ENCODE results near the gene BCO1.

DNA sequence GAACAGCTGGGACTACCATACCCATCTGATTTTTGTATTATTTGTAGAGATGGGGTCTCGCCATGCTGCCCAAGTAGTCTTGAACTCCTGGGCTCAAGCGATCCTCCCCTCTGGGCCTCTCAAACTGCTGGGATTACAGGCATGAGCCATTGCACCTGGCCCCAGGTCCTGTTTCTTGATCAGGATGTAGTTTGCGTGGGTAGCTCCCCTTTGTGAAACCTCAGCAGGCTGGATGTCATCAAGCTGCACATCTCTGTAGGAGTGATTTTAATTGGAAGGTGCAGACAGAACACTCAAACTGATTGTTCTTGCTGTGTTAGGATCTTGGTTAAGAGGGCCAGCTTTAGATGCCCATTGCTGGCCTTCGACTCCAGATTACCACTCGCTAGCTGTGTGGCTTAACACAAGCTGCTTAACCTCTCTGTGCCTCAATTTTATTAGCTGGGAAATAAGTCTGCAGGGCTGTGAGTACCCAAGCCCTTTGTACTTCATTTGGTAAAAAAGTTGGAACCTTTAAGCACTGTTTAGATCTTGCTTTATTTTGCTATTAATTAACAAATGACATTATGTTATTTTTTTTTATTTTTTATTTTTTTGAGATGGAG, 16.5 kb downstream of the BCO1 start:
- no peak for TF ChIP-seq EZH2 (IDR thresholded peaks at IDR 0.05)
- TF ChIP-seq POLR2AphosphoS5 (IDR thresholded peaks at IDR 0.05; ENCODE audit: borderline replicate concordance, low read depth, low read length), result no peak
- no peak for TF ChIP-seq FOXP2 (optimal IDR thresholded peaks at IDR 0.05; ENCODE audit: control extremely low read depth, extremely low read length, insufficient read depth)

Data from SK-N-MC (cell line).